Measurements from ENCODE around the gene CD84.
A peak's percentile ranks its signal among the peaks of the same experiment; 100 is the strongest.

The CD84 gene

GRCh38 chr1:160577671-160578070, 1.6 kb downstream of the CD84 start:
- H4K20me1 ChIP-seq (ENCODE audit: low read depth, low read length), result no peaks in the 10 kb centered on the region
- H3K4me3 ChIP-seq (ENCODE audit: insufficient read depth, low read length, poor library complexity, severe bottlenecking), result peak overlapping the region; percentile 57
- no peaks in the 10 kb centered on the region for H3K27me3 ChIP-seq (ENCODE audit: low read length)
- H3K9me2 ChIP-seq (replicated peaks; ENCODE audit: insufficient read depth, low read length), result no peaks in the 10 kb centered on the region
- H3K27ac ChIP-seq (ENCODE audit: low read depth, low read length), result no peak overlapping the region
- no peaks in the 10 kb centered on the region for H3K79me2 ChIP-seq (ENCODE audit: insufficient read depth, low read length)
- no peaks in the 10 kb centered on the region for H3K9me3 ChIP-seq (ENCODE audit: insufficient read depth, low read length)
- no peaks in the 10 kb centered on the region for H3F3A ChIP-seq (ENCODE audit: insufficient read depth)
- H3K36me3 ChIP-seq (ENCODE audit: low read length), result no peaks in the 10 kb centered on the region
- no peak overlapping the region for H3K9ac ChIP-seq (ENCODE audit: low read length)
- no peak for TF ChIP-seq CTCF (IDR thresholded peaks at IDR 0.05; ENCODE audit: insufficient read depth, low read length, poor library complexity, severe bottlenecking)
- TF ChIP-seq EZH2phosphoT487 (conservative IDR thresholded peaks at IDR 0.05; ENCODE audit: low read length), result no peak
- no peak overlapping the region for H2AFZ ChIP-seq (ENCODE audit: low read depth, low read length, severe bottlenecking)
- peak overlapping the region; percentile 79 for H3K4me2 ChIP-seq (ENCODE audit: low read depth, low read length, poor library complexity, severe bottlenecking)

- Histone ChIP-seq H3F3A (ENCODE audit: insufficient read depth) (no peaks in the 10 kb centered on the region), H4K20me1 (ENCODE audit: low read depth, low read length) (no peaks in the 10 kb centered on the region), H3K36me3 (ENCODE audit: low read length) (no peaks in the 10 kb centered on the region), H3K79me2 (ENCODE audit: insufficient read depth, low read length) (no peaks in the 10 kb centered on the region), H3K27ac (ENCODE audit: low read depth, low read length) (no peak overlapping the region), H2AFZ (ENCODE audit: low read depth, low read length, severe bottlenecking) (no peak overlapping the region), H3K27me3 (ENCODE audit: low read length) (no peaks in the 10 kb centered on the region), H3K9ac (ENCODE audit: low read length) (no peak overlapping the region), H3K4me2 (ENCODE audit: low read depth, low read length, poor library complexity, severe bottlenecking) (peak overlapping the region; percentile 79), H3K9me3 (ENCODE audit: insufficient read depth, low read length) (no peaks in the 10 kb centered on the region), H3K4me3 (ENCODE audit: insufficient read depth, low read length, poor library complexity, severe bottlenecking) (no peak overlapping the region), H3K9me2 (replicated peaks; ENCODE audit: insufficient read depth, low read length) (no peaks in the 10 kb centered on the region)
- TF ChIP-seq CTCF (IDR thresholded peaks at IDR 0.05; ENCODE audit: insufficient read depth, low read length, poor library complexity, severe bottlenecking) (no peak), EZH2phosphoT487 (conservative IDR thresholded peaks at IDR 0.05; ENCODE audit: low read length) (no peak)
These were observed 2.4 kb downstream of the CD84 start for GRCh38 chr1:160576884-160577283.

GRCh38 chr1:160576390-160576789, 2.9 kb downstream of the CD84 start:
- no peaks in the 10 kb centered on the region for H3F3A ChIP-seq (ENCODE audit: insufficient read depth)
- H4K20me1 ChIP-seq (ENCODE audit: low read depth, low read length), result no peaks in the 10 kb centered on the region
- H3K36me3 ChIP-seq (ENCODE audit: low read length), result no peaks in the 10 kb centered on the region
- no peaks in the 10 kb centered on the region for H3K9me3 ChIP-seq (ENCODE audit: insufficient read depth, low read length)
- no peak overlapping the region for H3K9ac ChIP-seq (ENCODE audit: low read length)
- no peaks in the 10 kb centered on the region for H3K9me2 ChIP-seq (replicated peaks; ENCODE audit: insufficient read depth, low read length)
- TF ChIP-seq CTCF (IDR thresholded peaks at IDR 0.05; ENCODE audit: insufficient read depth, low read length, poor library complexity, severe bottlenecking) (no peak), EZH2phosphoT487 (conservative IDR thresholded peaks at IDR 0.05; ENCODE audit: low read length) (no peak)
- H3K4me3 ChIP-seq (ENCODE audit: insufficient read depth, low read length, poor library complexity, severe bottlenecking), result no peak overlapping the region
- no peaks in the 10 kb centered on the region for H3K79me2 ChIP-seq (ENCODE audit: insufficient read depth, low read length)
- no peak overlapping the region for H2AFZ ChIP-seq (ENCODE audit: low read depth, low read length, severe bottlenecking)
- H3K27ac ChIP-seq (ENCODE audit: low read depth, low read length), result no peak overlapping the region
- H3K4me2 ChIP-seq (ENCODE audit: low read depth, low read length, poor library complexity, severe bottlenecking), result no peak overlapping the region
- H3K27me3 ChIP-seq (ENCODE audit: low read length), result no peaks in the 10 kb centered on the region
